ENCODE data around the gene ITGA1.
A peak's percentile ranks its signal among the peaks of the same experiment; 100 is the strongest.
"Not testable (repeated sequence)": the region's sequence is repeated elsewhere in the genome, so short reads cannot be mapped to it uniquely, and the experiment has no call there.

The ITGA1 gene

DNA sequence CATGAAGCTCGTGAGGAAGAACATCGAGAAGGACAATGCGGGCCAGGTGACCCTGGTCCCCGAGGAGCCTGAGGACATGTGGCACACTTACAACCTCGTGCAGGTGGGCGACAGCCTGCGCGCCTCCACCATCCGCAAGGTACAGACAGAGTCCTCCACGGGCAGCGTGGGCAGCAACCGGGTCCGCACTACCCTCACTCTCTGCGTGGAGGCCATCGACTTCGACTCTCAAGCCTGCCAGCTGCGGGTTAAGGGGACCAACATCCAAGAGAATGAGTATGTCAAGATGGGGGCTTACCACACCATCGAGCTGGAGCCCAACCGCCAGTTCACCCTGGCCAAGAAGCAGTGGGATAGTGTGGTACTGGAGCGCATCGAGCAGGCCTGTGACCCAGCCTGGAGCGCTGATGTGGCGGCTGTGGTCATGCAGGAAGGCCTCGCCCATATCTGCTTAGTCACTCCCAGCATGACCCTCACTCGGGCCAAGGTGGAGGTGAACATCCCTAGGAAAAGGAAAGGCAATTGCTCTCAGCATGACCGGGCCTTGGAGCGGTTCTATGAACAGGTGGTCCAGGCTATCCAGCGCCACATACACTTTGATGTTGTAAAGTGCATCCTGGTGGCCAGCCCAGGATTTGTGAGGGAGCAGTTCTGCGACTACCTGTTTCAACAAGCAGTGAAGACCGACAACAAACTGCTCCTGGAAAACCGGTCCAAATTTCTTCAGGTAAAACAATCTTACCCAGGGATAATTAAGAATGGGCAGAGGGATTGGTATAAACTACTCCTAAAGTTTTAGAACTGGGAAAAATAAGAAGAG is 12.9 kb downstream of the ITGA1 start:
- peak; percentile 49 to 53 for DNase-seq (ENCODE audit: low read depth in 2 of 2)

DNA sequence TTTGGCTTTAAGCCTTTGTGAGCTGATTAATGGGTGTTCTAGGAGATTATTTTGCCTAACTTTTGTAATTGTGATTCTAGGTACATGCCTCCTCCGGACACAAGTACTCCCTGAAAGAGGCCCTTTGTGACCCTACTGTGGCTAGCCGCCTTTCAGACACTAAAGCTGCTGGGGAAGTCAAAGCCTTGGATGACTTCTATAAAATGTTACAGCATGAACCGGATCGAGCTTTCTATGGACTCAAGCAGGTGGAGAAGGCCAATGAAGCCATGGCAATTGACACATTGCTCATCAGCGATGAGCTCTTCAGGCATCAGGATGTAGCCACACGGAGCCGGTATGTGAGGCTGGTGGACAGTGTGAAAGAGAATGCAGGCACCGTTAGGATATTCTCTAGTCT is 13.6 kb downstream of the ITGA1 start:
- no peak for DNase-seq (ENCODE audit: low read depth in 2 of 2)

DNA sequence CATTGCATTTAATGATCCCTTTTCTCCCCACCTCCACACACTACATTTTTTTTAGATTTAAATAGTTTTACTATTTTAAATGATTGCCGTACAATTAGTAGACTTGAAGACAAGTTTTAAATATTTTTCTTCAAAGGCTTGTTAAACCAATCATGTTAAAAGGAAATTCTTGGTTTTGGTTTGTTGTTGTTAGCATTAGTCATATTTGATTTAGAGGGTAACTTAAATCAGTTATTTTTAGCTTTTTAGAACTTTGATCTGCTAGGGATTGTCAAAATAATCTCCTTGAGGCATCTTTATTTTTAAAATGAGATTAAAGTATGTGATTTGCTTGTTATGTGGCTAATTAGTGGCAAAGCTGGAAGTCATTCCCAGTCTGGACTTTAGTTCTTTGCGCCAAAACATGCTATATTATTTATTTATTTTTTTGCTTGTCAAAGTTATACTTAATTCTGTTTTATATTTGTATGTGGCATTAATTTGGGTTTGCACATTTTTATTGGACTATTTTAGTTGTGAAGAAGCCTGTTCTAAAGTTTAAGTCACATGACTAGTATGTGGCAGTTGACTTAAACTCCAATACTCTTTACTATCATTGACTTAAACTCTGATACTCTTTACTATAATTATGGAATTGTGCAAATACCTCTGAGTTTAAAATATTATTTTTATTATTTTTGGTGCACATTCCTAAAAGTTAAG is 14.7 kb downstream of the ITGA1 start:
- DNase-seq (ENCODE audit: low read depth in 2 of 2) = no peak

DNA sequence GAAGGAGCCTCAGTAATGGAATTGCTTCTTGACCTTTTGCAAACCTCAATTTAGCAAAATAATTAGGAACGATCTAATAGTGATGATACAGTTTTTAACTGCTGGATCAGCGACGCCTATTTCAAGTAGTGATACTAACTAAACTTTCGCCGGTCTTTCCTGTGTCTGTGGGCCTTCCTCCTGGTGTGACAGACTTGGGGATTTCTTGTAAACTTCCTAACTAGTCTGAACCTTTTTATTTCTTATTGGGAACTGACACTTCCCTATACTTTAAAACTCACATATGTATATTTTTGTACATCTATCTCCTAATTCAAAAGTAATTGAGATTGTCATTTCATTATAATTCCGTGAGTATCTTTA is 15.2 kb downstream of the ITGA1 start:
- DNase-seq (ENCODE audit: low read depth in 2 of 2) = no peak

GRCh38 chr5:52804387-52804791 is 16.7 kb downstream of the ITGA1 start:
- DNase-seq (ENCODE audit: low read depth in 2 of 2) = no peak

DNA sequence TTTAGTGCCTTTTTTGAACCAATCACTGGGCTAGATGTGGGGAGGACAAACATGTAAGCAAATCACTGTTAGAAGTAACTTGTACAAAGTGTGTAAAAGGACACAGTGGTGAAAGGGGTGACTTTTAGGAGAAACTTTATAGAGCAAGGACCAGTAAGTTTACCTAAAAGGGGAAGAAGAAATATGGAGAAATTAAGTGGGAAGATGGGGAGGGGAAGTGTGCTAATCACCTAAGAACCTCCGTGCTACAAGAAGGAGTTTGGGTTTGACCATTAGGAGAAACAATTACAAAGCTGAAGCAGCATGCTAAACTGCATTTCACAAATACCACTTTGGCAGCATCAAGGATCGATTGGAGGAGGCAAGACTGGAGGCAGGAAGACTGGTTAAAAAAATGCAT is 17.3 kb downstream of the ITGA1 start:
- no peak for DNase-seq (ENCODE audit: low read depth in 2 of 2)

GRCh38 chr5:52805615-52806014 is 17.9 kb downstream of the ITGA1 start:
- no peak for DNase-seq (ENCODE audit: low read depth in 2 of 2)

- no peak for DNase-seq (ENCODE audit: low read depth in 2 of 2)
These were observed 19.3 kb downstream of the ITGA1 start for GRCh38 chr5:52807037-52807436.

GRCh38 chr5:52807723-52808122 is 20.0 kb downstream of the ITGA1 start:
- DNase-seq (ENCODE audit: low read depth in 2 of 2) = no peak

- no peak for DNase-seq (ENCODE audit: low read depth in 2 of 2)
These were observed 20.7 kb downstream of the ITGA1 start for GRCh38 chr5:52808316-52808901.

GRCh38 chr5:52809884-52810283 is 22.2 kb downstream of the ITGA1 start:
- DNase-seq (ENCODE audit: low read depth in 2 of 2) = no peak

- DNase-seq (ENCODE audit: low read depth in 2 of 2) = no peak
These were observed 22.7 kb downstream of the ITGA1 start for GRCh38 chr5:52810426-52810825.

GRCh38 chr5:52811067-52811749 is 23.5 kb downstream of the ITGA1 start:
- no peak for DNase-seq (ENCODE audit: low read depth in 2 of 2)

- no peak for DNase-seq (ENCODE audit: low read depth in 2 of 2)
These were observed 26.8 kb downstream of the ITGA1 start for GRCh38 chr5:52814352-52815148.

GRCh38 chr5:52817818-52818217 is 30.1 kb downstream of the ITGA1 start:
- DNase-seq (ENCODE audit: low read depth in 2 of 2) = no peak

GRCh38 chr5:52818360-52818759 is 30.6 kb downstream of the ITGA1 start:
- DNase-seq (ENCODE audit: low read depth in 2 of 2) = no peak

GRCh38 chr5:52818807-52819206 is 31.1 kb downstream of the ITGA1 start:
- DNase-seq (ENCODE audit: low read depth in 2 of 2) = not testable (repeated sequence)

- DNase-seq (ENCODE audit: low read depth in 2 of 2) = no peak
These were observed 34.2 kb downstream of the ITGA1 start for GRCh38 chr5:52821901-52822300.

- DNase-seq (ENCODE audit: low read depth in 2 of 2) = no peak
These were observed 34.7 kb downstream of the ITGA1 start for GRCh38 chr5:52822437-52822836.

GRCh38 chr5:52824827-52825226 is 37.1 kb downstream of the ITGA1 start:
- no peak for DNase-seq (ENCODE audit: low read depth in 2 of 2)

GRCh38 chr5:52825826-52826225 is 38.1 kb downstream of the ITGA1 start:
- no peak for DNase-seq (ENCODE audit: low read depth in 2 of 2)

DNA sequence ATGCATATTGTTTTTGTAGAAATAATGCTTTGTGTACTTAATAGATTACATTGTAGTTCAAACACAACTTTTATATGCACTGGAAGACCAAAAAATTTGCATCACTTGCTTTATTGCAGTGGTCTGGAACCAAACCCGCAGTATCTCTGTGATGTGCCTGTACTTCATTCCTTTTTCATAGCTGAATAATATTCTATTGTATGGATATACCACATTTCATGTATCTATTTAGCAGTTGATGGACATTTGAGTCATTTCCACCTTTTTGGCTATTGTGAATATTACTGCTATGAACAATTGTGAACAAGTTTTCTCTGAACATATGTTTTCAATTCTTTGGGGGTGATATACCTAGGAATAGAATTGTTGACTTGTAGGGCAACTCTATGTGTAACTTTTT is 40.1 kb downstream of the ITGA1 start:
- no peak for DNase-seq (ENCODE audit: low read depth in 2 of 2)
